ENCODE data around the gene ARMS2. TPM values are rescaled to one million over a fixed set of nuclear protein-coding genes. Genes with fewer than 3 reads are reported as not detected.
A peak's percentile ranks its signal among the peaks of the same experiment; 100 is the strongest.

The ARMS2 gene
- total and polyA plus RNA-seq, 7 donors: 1.1 TPM; not detected in 6

DNA sequence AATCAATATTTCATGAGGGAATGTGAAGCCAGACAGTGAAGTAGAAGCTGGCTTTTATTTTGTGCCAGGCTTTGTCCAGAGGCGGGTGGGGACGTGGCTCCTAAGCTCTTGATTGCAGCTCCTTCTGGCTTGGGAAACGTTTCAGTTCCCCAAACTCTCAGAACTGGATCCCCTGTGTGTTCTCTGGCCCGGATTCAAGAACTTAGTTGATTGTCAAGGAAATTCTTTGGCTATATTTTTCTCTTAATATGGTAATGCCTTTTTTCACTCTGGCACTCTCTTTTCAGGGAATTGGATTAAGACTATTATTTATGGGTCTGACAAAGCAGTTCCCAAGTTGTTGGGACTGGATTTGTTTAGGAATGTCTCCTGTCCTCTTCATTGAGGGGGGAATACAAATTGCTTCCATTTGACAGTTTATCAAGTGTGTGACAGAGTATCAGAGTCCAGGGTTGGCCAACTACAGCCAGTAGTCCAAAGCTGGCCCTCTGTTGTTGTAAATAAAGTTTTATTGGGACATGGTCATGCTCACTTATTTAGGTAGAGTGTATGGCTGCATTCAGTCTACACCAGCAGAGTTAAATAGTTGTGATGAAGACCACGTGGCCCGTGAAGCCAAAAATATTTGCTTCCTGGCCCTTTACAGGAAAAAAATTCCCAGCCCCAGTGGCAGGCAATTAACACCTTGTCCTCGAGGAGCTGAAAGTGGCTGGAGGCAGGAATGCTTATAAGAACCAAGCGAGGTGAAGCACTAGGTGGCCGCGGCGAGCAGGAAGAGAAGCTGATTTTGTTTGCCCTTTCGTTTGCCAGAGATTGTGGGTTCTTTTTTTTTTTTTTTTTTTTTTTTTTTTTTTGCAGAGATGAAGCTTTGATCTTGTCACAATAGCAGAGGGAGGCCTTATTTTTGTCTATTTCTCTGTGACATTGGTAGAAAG is 41.2 kb downstream of the ARMS2 start:
- 47 to 55% methylated on average over 12 of the region's 12 CpGs for WGBS, 2 donors
- H3K27ac ChIP-seq: peak overlapping the region; percentile 54 to 87 (median 72)
- no peaks in the 10 kb centered on the region for H3K9me3 ChIP-seq
- intact Hi-C loops (cut with DNase I): no loop called here
- TF ChIP-seq POLR2AphosphoS5 (IDR thresholded peaks at IDR 0.05): peak in 2 of 4 donors; percentile 9 to 22
- TF ChIP-seq POLR2A (IDR thresholded peaks at IDR 0.05): no peak
- H3K36me3 ChIP-seq: no peaks in the 10 kb centered on the region
- H3K4me1 ChIP-seq: peaks cover 0 to 79% (median 78%) of the 10 kb centered on the region in 4 donors
- H3K4me3 ChIP-seq: no peak overlapping the region
- no peak for DNase-seq
- H3K27me3 ChIP-seq: no peaks in the 10 kb centered on the region

DNA sequence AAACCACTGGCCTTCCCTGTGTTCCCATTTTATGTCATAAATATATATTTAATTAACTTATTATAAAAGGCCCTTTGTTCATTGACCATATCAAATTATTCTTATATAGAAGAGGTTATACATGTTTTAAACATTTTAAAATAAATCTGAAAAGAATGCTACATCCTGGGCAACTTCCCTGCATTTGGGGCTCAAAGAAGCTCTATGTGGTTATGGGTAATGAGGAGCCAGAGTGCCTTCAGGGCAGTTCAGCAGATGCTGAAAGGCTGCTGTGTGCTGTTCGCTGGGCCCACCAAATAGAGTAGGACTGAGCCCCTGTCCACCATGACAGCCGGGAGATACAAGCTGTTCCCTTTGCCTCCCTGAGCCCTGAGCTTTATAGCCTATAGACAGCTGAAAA is 42.8 kb downstream of the ARMS2 start:
- Histone ChIP-seq H3K9me3 (no peaks in the 10 kb centered on the region), H3K27me3 (no peaks in the 10 kb centered on the region), H3K27ac (no peak overlapping the region), H3K4me1 (peaks cover 0 to 69% (median 65%) of the 10 kb centered on the region in 4 donors), H3K4me3 (no peak overlapping the region), H3K36me3 (peaks cover 0 to 3% (median 0%) of the 10 kb centered on the region in 4 donors)
- no peak for TF ChIP-seq EP300 (IDR thresholded peaks at IDR 0.05)
- TF ChIP-seq POLR2A (IDR thresholded peaks at IDR 0.05): no peak
- TF ChIP-seq POLR2AphosphoS5 (IDR thresholded peaks at IDR 0.05): no peak
- TF ChIP-seq, protein P1, sequence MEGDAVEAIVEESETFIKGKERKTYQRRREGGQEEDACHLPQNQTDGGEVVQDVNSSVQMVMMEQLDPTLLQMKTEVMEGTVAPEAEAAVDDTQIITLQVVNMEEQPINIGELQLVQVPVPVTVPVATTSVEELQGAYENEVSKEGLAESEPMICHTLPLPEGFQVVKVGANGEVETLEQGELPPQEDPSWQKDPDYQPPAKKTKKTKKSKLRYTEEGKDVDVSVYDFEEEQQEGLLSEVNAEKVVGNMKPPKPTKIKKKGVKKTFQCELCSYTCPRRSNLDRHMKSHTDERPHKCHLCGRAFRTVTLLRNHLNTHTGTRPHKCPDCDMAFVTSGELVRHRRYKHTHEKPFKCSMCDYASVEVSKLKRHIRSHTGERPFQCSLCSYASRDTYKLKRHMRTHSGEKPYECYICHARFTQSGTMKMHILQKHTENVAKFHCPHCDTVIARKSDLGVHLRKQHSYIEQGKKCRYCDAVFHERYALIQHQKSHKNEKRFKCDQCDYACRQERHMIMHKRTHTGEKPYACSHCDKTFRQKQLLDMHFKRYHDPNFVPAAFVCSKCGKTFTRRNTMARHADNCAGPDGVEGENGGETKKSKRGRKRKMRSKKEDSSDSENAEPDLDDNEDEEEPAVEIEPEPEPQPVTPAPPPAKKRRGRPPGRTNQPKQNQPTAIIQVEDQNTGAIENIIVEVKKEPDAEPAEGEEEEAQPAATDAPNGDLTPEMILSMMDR (IDR thresholded peaks at IDR 0.05): no peak
- intact Hi-C loops (cut with DNase I): no loop called here
- no peak for DNase-seq
- WGBS, 2 donors: 91 to 98% methylated on average over 2 of the region's 2 CpGs

DNA sequence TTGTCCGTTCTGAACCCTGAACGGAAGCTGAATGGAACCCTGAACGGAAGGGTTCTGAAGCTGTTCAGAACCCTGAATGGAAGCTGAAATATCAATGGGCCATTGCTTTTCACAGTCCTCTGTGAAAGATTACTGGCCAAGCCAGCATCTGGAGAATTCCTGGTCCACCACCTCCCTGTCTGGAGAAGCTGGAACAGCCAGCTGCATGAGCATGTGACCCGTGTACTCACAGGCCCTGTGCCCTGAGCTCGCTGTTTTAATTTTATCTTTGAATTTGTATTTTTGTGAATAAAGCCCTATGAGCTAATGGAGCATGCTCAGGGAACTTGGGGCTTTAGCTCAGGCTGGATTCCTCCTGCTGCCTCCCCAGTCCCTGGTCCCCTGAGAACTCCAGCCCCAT is 44.1 kb downstream of the ARMS2 start:
- intact Hi-C loops (cut with DNase I): no loop called here

DNA sequence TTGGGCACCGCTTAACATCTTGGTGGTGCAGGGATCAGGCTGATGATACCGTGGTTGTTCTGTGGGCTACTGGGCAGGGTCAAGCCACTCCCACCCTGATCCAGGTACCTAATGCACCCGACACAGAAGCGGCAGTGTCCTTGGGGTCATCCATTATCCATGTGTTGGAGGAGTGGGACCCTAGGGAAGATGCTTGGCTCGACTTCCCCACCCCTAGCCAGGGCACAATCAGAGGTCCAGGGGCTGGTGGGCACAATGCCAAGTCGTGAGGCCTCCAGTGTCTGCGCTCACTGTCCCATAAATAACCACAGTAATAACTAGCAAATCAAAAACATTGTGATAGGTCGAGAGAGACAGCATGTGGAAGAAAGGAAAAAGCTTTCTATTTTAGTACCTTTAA is 44.6 kb downstream of the ARMS2 start:
- whole genome bisulfite sequencing, 2 donors: 69 to 78% methylated on average over 8 of the region's 8 CpGs
- intact Hi-C loops (cut with DNase I): no loop called here
- TF ChIP-seq, protein P1 (IDR thresholded peaks at IDR 0.05): no peak
- TF ChIP-seq EP300 (IDR thresholded peaks at IDR 0.05) (no peak), POLR2A (IDR thresholded peaks at IDR 0.05) (no peak), POLR2AphosphoS5 (IDR thresholded peaks at IDR 0.05) (no peak)
- H3K27me3 ChIP-seq: no peaks in the 10 kb centered on the region
- H3K36me3 ChIP-seq: peaks cover 0 to 12% (median 0%) of the 10 kb centered on the region in 4 donors
- H3K9me3 ChIP-seq: no peaks in the 10 kb centered on the region
- H3K27ac ChIP-seq: peak overlapping the region; percentile 49 to 85 (median 80)
- no peak overlapping the region for H3K4me3 ChIP-seq
- no peak for DNase-seq
- peaks cover 0 to 54% (median 50%) of the 10 kb centered on the region in 4 donors for H3K4me1 ChIP-seq

More for the DNA sequence above, 44.1 kb downstream of the ARMS2 start:
- Histone ChIP-seq H3K4me3 (no peak overlapping the region), H3K4me1 (peaks cover 0 to 56% (median 52%) of the 10 kb centered on the region in 4 donors), H3K36me3 (peaks cover 0 to 12% (median 0%) of the 10 kb centered on the region in 4 donors), H3K27ac (peak overlapping the region; percentile 49 to 85 (median 80)), H3K9me3 (no peaks in the 10 kb centered on the region), H3K27me3 (no peaks in the 10 kb centered on the region)
- 85 to 89% methylated on average over 5 of the region's 5 CpGs for WGBS, 2 donors
- TF ChIP-seq EP300 (IDR thresholded peaks at IDR 0.05) (no peak), POLR2AphosphoS5 (IDR thresholded peaks at IDR 0.05) (peak in 1 of 4 donors; percentile 34), POLR2A (IDR thresholded peaks at IDR 0.05) (no peak)
- TF ChIP-seq, protein P1 (IDR thresholded peaks at IDR 0.05): no peak
- peak; percentile 55 for DNase-seq

GRCh38 chr10:122499491-122499941 is 45.1 kb downstream of the ARMS2 start:
- peaks cover 0 to 54% (median 52%) of the 10 kb centered on the region in 4 donors for H3K4me1 ChIP-seq
- no peaks in the 10 kb centered on the region for H3K27me3 ChIP-seq
- DNase-seq: peak; percentile 83
- TF ChIP-seq, protein P1 (IDR thresholded peaks at IDR 0.05): no peak
- TF ChIP-seq POLR2AphosphoS5 (IDR thresholded peaks at IDR 0.05) (peak in 3 of 4 donors; percentile 20 to 62 (median 46)), POLR2A (IDR thresholded peaks at IDR 0.05) (no peak), EP300 (IDR thresholded peaks at IDR 0.05) (peak in 1 of 4 donors; percentile 32)
- 35 to 48% methylated on average over 5 of the region's 5 CpGs for WGBS, 2 donors
- H3K9me3 ChIP-seq: no peaks in the 10 kb centered on the region
- intact Hi-C loops (cut with DNase I): no loop called here
- peak overlapping the region; percentile 49 to 85 (median 80) for H3K27ac ChIP-seq
- no peak overlapping the region for H3K4me3 ChIP-seq
- H3K36me3 ChIP-seq: peaks cover 0 to 12% (median 0%) of the 10 kb centered on the region in 4 donors
